Fibroblast of skin of right biceps (primary cell): ENCODE data around the gene PDCD6IP.
"Not testable (repeated sequence)": the region's sequence is repeated elsewhere in the genome, so short reads cannot be mapped to it uniquely, and the experiment has no call there.

Experiments used
- DNase-seq: peaks from one replicate; pipeline ENCODE4 v3.0.0-alpha.2; 2013

PDCD6IP gene

GRCh38 chr3:33792167-33792892, 6.1 kb upstream of the PDCD6IP start:
- DNase-seq, result no peak

GRCh38 chr3:33795131-33795530, 3.3 kb upstream of the PDCD6IP start:
- no peak for DNase-seq

GRCh38 chr3:33795856-33796536, 2.4 kb upstream of the PDCD6IP start:
- DNase-seq, result no peak

- DNase-seq, result no peak
These were observed 365 bp upstream of the PDCD6IP start for GRCh38 chr3:33798113-33798417.

- DNase-seq, result no peak
These were observed 747 bp downstream of the PDCD6IP start for GRCh38 chr3:33799202-33799551.

GRCh38 chr3:33803252-33803651, 4.8 kb downstream of the PDCD6IP start:
- no peak for DNase-seq

- DNase-seq, result no peak
These were observed 5.6 kb downstream of the PDCD6IP start for GRCh38 chr3:33803894-33804526.

GRCh38 chr3:33807191-33807590, 8.8 kb downstream of the PDCD6IP start:
- no peak for DNase-seq

- no peak for DNase-seq
These were observed 10.1 kb downstream of the PDCD6IP start for GRCh38 chr3:33808559-33808958.

- DNase-seq, result no peak
These were observed 12.1 kb downstream of the PDCD6IP start for GRCh38 chr3:33810545-33810944.

GRCh38 chr3:33821989-33822388, 23.6 kb downstream of the PDCD6IP start:
- no peak for DNase-seq

GRCh38 chr3:33823821-33824220, 25.4 kb downstream of the PDCD6IP start:
- no peak for DNase-seq

- no peak for DNase-seq
These were observed 26.7 kb downstream of the PDCD6IP start for GRCh38 chr3:33825111-33825510.

- peak; percentile 26 for DNase-seq
These were observed 27.8 kb downstream of the PDCD6IP start for GRCh38 chr3:33826206-33826605.

- peak; percentile 77 for DNase-seq
These were observed 28.3 kb downstream of the PDCD6IP start for GRCh38 chr3:33826688-33827087.

GRCh38 chr3:33829720-33830119, 31.3 kb downstream of the PDCD6IP start:
- no peak for DNase-seq

- peak; percentile 54 for DNase-seq
These were observed 32.6 kb downstream of the PDCD6IP start for GRCh38 chr3:33831053-33831452.

GRCh38 chr3:33833408-33834095, 35.1 kb downstream of the PDCD6IP start:
- DNase-seq, result no peak

- DNase-seq, result no peak
These were observed 35.6 kb downstream of the PDCD6IP start for GRCh38 chr3:33834096-33834453.

GRCh38 chr3:33837182-33837581, 38.8 kb downstream of the PDCD6IP start:
- DNase-seq, result not testable (repeated sequence)

GRCh38 chr3:33839283-33839682, 40.9 kb downstream of the PDCD6IP start:
- DNase-seq, result no peak

- DNase-seq, result no peak
These were observed 41.7 kb downstream of the PDCD6IP start for GRCh38 chr3:33840179-33840578.

GRCh38 chr3:33848624-33849347, 50.4 kb downstream of the PDCD6IP start:
- no peak for DNase-seq
